Measurements from ENCODE around the gene EFNA5. TPM values are rescaled to one million over a fixed set of nuclear protein-coding genes. Genes with fewer than 3 reads are reported as not detected.

Gene EFNA5
- total RNA-seq, 2 experiments from 2014 or later: not detected

- Mint-ChIP-seq H3K27ac (no peak overlapping the region), H3K36me3 (ENCODE audit: low read depth) (no peaks in the 10 kb centered on the region), H3K4me3 (no peak overlapping the region), H3K9me3 (peaks cover 4% of the 10 kb centered on the region), H3K27me3 (peaks cover 13% of the 10 kb centered on the region), H3K4me1 (ENCODE audit: low read depth) (no peaks in the 10 kb centered on the region)
- DNase-seq (no peak), ATAC-seq (ENCODE audit: poor library complexity) (no peak)
- intact Hi-C loops (cut with DNase I, micrococcal nuclease): no loop called here
- Histone ChIP-seq H3K36me3 (ENCODE audit: insufficient read depth, low read length) (no peaks in the 10 kb centered on the region), H3K9me3 (ENCODE audit: control insufficient read depth in 1 of 2, insufficient read depth in 1 of 2, low read length in 2 of 2) (no peaks in the 10 kb centered on the region), H3K4me1 (ENCODE audit: insufficient read depth, low read length) (no peaks in the 10 kb centered on the region), H3K4me3 (ENCODE audit: low read length) (no peak overlapping the region), H3K27me3 (ENCODE audit: control insufficient read depth in 1 of 2, insufficient read depth in 2 of 2, low read length in 2 of 2) (peaks cover 0 to 8% of the 10 kb centered on the region in 2 experiments), H3K27ac (ENCODE audit: low read depth in 1 of 2, low read length in 2 of 2) (no peak overlapping the region)
- POLR2A ChIA-PET: no interaction called here
- TF ChIP-seq, protein P1, sequence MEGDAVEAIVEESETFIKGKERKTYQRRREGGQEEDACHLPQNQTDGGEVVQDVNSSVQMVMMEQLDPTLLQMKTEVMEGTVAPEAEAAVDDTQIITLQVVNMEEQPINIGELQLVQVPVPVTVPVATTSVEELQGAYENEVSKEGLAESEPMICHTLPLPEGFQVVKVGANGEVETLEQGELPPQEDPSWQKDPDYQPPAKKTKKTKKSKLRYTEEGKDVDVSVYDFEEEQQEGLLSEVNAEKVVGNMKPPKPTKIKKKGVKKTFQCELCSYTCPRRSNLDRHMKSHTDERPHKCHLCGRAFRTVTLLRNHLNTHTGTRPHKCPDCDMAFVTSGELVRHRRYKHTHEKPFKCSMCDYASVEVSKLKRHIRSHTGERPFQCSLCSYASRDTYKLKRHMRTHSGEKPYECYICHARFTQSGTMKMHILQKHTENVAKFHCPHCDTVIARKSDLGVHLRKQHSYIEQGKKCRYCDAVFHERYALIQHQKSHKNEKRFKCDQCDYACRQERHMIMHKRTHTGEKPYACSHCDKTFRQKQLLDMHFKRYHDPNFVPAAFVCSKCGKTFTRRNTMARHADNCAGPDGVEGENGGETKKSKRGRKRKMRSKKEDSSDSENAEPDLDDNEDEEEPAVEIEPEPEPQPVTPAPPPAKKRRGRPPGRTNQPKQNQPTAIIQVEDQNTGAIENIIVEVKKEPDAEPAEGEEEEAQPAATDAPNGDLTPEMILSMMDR (IDR thresholded peaks at IDR 0.05): no peak
- CTCF ChIA-PET: no interaction called here
Observed at GRCh38 chr5:107687937-107688336, 17.2 kb upstream of the EFNA5 start.

DNA sequence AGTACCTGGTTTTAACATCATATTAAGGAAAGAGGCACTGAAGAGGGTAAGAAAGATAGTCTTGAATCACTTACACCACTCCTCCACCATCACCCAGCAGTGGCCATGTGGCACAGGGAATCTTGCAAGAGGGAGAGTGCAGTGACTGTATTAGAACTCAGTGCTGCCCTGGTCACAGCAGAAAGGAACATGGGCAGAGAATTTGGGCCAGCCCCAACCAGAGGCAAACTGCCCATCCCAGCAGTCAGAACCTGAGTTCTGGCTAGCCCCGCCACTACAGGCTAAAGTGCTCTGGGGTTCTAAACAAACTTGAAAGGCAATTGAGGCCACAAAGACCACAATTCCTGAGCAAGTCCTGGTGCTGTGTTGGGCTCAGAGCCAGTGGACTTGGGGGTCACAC, 16.7 kb upstream of the EFNA5 start:
- no peaks in the 10 kb centered on the region for H3K9me3 ChIP-seq (ENCODE audit: control insufficient read depth in 1 of 2, insufficient read depth in 1 of 2, low read length in 2 of 2)
- intact Hi-C loops (cut with DNase I, micrococcal nuclease): no loop called here
- ChIA-PET CTCF (no interaction called here), POLR2A (no interaction called here)
- TF ChIP-seq, protein P1 (IDR thresholded peaks at IDR 0.05): no peak
- no peak overlapping the region for H3K27ac Mint-ChIP-seq
- H3K9me3 Mint-ChIP-seq: peaks cover 4% of the 10 kb centered on the region
- ATAC-seq (ENCODE audit: poor library complexity) (no peak), DNase-seq (no peak)
- H3K27ac ChIP-seq (ENCODE audit: low read depth in 1 of 2, low read length in 2 of 2): no peak overlapping the region
- peaks cover 0 to 8% of the 10 kb centered on the region in 2 experiments for H3K27me3 ChIP-seq (ENCODE audit: control insufficient read depth in 1 of 2, insufficient read depth in 2 of 2, low read length in 2 of 2)
- peaks cover 16% of the 10 kb centered on the region for H3K27me3 Mint-ChIP-seq
- no peak overlapping the region for H3K4me3 Mint-ChIP-seq
- no peaks in the 10 kb centered on the region for H3K36me3 ChIP-seq (ENCODE audit: insufficient read depth, low read length)
- no peaks in the 10 kb centered on the region for H3K4me1 ChIP-seq (ENCODE audit: insufficient read depth, low read length)
- H3K36me3 Mint-ChIP-seq (ENCODE audit: low read depth): no peaks in the 10 kb centered on the region
- no peak overlapping the region for H3K4me3 ChIP-seq (ENCODE audit: low read length)
- H3K4me1 Mint-ChIP-seq (ENCODE audit: low read depth): no peaks in the 10 kb centered on the region

GRCh38 chr5:107682533-107682932, 11.8 kb upstream of the EFNA5 start:
- ATAC-seq (ENCODE audit: poor library complexity): no peak
- Mint-ChIP-seq H3K9me3 (no peaks in the 10 kb centered on the region), H3K36me3 (ENCODE audit: low read depth) (no peaks in the 10 kb centered on the region), H3K4me3 (no peak overlapping the region), H3K4me1 (ENCODE audit: low read depth) (no peaks in the 10 kb centered on the region), H3K27ac (no peak overlapping the region), H3K27me3 (peaks cover 43% of the 10 kb centered on the region)
- ChIA-PET CTCF (no interaction called here), POLR2A (no interaction called here)
- intact Hi-C loops (cut with DNase I, micrococcal nuclease): no loop called here
- no peaks in the 10 kb centered on the region for H3K36me3 ChIP-seq (ENCODE audit: insufficient read depth, low read length)
- H3K27ac ChIP-seq (ENCODE audit: low read depth in 1 of 2, low read length in 2 of 2): no peak overlapping the region
- no peak for DNase-seq
- H3K4me3 ChIP-seq (ENCODE audit: low read length): no peak overlapping the region
- H3K4me1 ChIP-seq (ENCODE audit: insufficient read depth, low read length): no peaks in the 10 kb centered on the region
- TF ChIP-seq, protein P1 (IDR thresholded peaks at IDR 0.05): no peak
- H3K27me3 ChIP-seq (ENCODE audit: control insufficient read depth in 1 of 2, insufficient read depth in 2 of 2, low read length in 2 of 2): peaks cover 2 to 7% of the 10 kb centered on the region in 2 experiments
- no peaks in the 10 kb centered on the region for H3K9me3 ChIP-seq (ENCODE audit: control insufficient read depth in 1 of 2, insufficient read depth in 1 of 2, low read length in 2 of 2)

All from CD4-positive, alpha-beta T cell (primary cell).